ENCODE results near the gene SLC37A3. TPM values are rescaled to one million over a fixed set of nuclear protein-coding genes. Genes with fewer than 3 reads are reported as not detected.

The SLC37A3 gene
- 23.3 to 28.3 TPM (median 27.5 TPM) in 5 replicates for total RNA-seq (2022; extraction: Qiagen RNA extraction; ENCODE audit: low read depth)

GRCh38 chr7:140397784-140398750, at the start of gene SLC37A3:
TSS of gene SLC37A3 (minus strand) at chr7:140398530. CDS start at chr7:140382526, 16,004 bp downstream.

GRCh38 chr7:140403878-140404564, 5.7 kb upstream of the SLC37A3 start, which contains the start of gene RAB19:
TSS of gene RAB19 (plus strand) at chr7:140404058. CDS start at chr7:140407647, 3,589 bp downstream.

Other genes with a start within 250 kb of the SLC37A3 start
- 1.9 to 3.0 TPM (median 3.0 TPM) in 5 replicates for gene KDM7A, start 221.5 kb downstream of the SLC37A3 start, total RNA-seq (2022; extraction: Qiagen RNA extraction; ENCODE audit: low read depth)
- gene RAB19, start 5.5 kb upstream of the SLC37A3 start, total RNA-seq (2022; extraction: Qiagen RNA extraction; ENCODE audit: low read depth) = not detected in 5 replicates
- 54.2 to 68.6 TPM (median 56.8 TPM) in 5 replicates for gene MKRN1, start 81.0 kb upstream of the SLC37A3 start, total RNA-seq (2022; extraction: Qiagen RNA extraction; ENCODE audit: low read depth)
- gene DENND2A, start 242.3 kb upstream of the SLC37A3 start, total RNA-seq (2022; extraction: Qiagen RNA extraction; ENCODE audit: low read depth) = 0.22 to 1.3 TPM (median 0.30 TPM) in 5 replicates